Measurements from ENCODE around the gene NRG3. TPM values are rescaled to one million over a fixed set of nuclear protein-coding genes. Genes with fewer than 3 reads are reported as not detected.

Gene NRG3
- total RNA-seq, 6 experiments from 2014 or later = 0.34 to 0.99 (median 0.75) TPM

- H3K27ac ChIP-seq = no peak overlapping the region
- H3K36me3 ChIP-seq = no peaks in the 10 kb centered on the region
- ATAC-seq (peak; percentile 49 to 91 (median 64)), DNase-seq (peak in 1 of 3 donors; percentile 47)
- H3K4me3 ChIP-seq = no peak overlapping the region
- 6% methylated on average over 4 of the region's 4 CpGs for WGBS (ENCODE audit: insufficient coverage, low coverage, low lambda C conversion rate, missing lambda C conversion rate)
- intact Hi-C loops (cut with DNase I) = no loop called here
- H3K9me3 ChIP-seq = no peaks in the 10 kb centered on the region
- H3K27me3 ChIP-seq = no peaks in the 10 kb centered on the region
- TF ChIP-seq, protein P1, sequence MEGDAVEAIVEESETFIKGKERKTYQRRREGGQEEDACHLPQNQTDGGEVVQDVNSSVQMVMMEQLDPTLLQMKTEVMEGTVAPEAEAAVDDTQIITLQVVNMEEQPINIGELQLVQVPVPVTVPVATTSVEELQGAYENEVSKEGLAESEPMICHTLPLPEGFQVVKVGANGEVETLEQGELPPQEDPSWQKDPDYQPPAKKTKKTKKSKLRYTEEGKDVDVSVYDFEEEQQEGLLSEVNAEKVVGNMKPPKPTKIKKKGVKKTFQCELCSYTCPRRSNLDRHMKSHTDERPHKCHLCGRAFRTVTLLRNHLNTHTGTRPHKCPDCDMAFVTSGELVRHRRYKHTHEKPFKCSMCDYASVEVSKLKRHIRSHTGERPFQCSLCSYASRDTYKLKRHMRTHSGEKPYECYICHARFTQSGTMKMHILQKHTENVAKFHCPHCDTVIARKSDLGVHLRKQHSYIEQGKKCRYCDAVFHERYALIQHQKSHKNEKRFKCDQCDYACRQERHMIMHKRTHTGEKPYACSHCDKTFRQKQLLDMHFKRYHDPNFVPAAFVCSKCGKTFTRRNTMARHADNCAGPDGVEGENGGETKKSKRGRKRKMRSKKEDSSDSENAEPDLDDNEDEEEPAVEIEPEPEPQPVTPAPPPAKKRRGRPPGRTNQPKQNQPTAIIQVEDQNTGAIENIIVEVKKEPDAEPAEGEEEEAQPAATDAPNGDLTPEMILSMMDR (IDR thresholded peaks at IDR 0.05) = peak; percentile 39 to 58 (median 52)
- no peak for TF ChIP-seq POLR2A (IDR thresholded peaks at IDR 0.05)
- no peaks in the 10 kb centered on the region for H3K4me1 ChIP-seq
These were observed 502.6 kb downstream of the NRG3 start for GRCh38 chr10:82377608-82378007.

- DNase-seq = peak in 1 of 3 donors; percentile 21
- ATAC-seq = peak in 2 of 4 donors; percentile 51 to 90
- H3K9me3 ChIP-seq = no peaks in the 10 kb centered on the region
- H3K4me1 ChIP-seq = no peaks in the 10 kb centered on the region
- TF ChIP-seq POLR2A (IDR thresholded peaks at IDR 0.05) = no peak
- TF ChIP-seq, protein P1 (IDR thresholded peaks at IDR 0.05) = no peak
- intact Hi-C loops (cut with DNase I) = no loop called here
- H3K36me3 ChIP-seq = no peaks in the 10 kb centered on the region
- H3K4me3 ChIP-seq = no peak overlapping the region
- WGBS (ENCODE audit: insufficient coverage, low coverage, low lambda C conversion rate, missing lambda C conversion rate) = 0% methylated on average over 1 of the region's 2 CpGs
- H3K27me3 ChIP-seq = no peaks in the 10 kb centered on the region
- no peak overlapping the region for H3K27ac ChIP-seq
These were observed 503.2 kb downstream of the NRG3 start for GRCh38 chr10:82378146-82378545.

DNA sequence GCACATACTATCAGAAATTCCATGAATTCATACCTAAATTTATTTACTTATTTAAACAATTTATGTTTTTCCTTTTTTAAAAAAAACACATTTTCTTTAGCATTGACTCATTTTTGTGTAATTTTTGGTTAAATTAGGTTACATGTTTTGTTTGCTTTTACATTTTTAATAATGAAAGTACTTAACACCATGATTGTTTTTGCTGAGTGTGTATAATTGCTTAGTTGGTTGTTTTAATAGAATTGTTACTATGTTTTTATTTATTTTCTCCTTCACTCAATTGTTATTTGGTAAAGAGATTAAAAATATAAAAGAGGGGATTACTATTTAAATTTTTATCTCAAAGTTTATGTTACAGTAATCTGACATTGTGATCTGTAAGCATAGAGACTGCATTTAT, 508.4 kb downstream of the NRG3 start:
- no peak overlapping the region for H3K27ac ChIP-seq
- no peaks in the 10 kb centered on the region for H3K27me3 ChIP-seq
- intact Hi-C loops (cut with DNase I) = no loop called here
- DNase-seq (no peak), ATAC-seq (no peak)
- H3K9me3 ChIP-seq = no peaks in the 10 kb centered on the region
- no peak overlapping the region for H3K4me3 ChIP-seq
- H3K36me3 ChIP-seq = no peaks in the 10 kb centered on the region
- H3K4me1 ChIP-seq = no peaks in the 10 kb centered on the region
- TF ChIP-seq, protein P1 (IDR thresholded peaks at IDR 0.05) = no peak
- TF ChIP-seq POLR2A (IDR thresholded peaks at IDR 0.05) = no peak

DNA sequence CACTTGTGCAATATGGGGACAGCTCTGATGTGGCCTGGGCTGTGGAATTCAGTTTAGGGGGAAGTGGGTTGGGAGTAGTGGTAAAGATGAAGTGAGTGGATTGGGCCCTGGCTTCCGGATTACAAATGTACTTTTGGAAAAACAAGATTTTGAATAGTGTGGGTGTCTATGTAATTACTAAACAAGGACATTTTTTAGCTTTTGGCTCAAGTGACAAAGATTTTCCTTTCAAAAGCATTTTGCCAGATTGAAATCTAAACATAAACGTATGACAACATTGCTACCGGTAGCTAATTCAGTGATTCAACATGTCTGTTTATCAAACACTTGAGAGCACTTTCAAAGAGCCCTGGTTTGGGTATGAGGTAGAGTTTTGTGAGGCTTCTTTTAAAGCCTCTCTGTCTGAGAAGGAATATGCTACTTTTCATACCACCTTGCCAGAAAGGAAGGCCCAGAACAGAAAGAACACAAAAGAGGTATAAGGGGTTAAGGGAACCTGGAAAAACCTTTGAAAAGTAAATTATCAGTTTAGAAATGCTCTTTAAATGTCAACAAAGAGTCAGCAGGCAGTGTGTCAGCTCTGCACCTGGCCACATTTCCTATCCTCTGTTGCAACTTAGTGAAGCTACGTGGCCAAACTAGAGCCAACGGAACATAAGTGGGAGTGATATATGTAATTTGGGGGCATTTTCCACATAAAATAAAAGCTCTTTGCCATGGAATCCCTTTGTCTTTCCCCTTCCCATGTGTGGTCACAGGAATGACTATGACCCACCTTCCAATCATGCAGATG, 516.1 kb downstream of the NRG3 start:
- peak overlapping the region in 2 of 3 donors; percentile 39 to 58 for H3K27ac ChIP-seq
- peak; percentile 82 to 87 (median 84) for ATAC-seq
- 29% methylated on average over 3 of the region's 5 CpGs for WGBS (ENCODE audit: insufficient coverage, low coverage, low lambda C conversion rate, missing lambda C conversion rate)

More for the DNA sequence above, 516.1 kb downstream of the NRG3 start:
- Histone ChIP-seq H3K4me3 (no peak overlapping the region), H3K9me3 (no peaks in the 10 kb centered on the region), H3K36me3 (no peaks in the 10 kb centered on the region), H3K4me1 (no peaks in the 10 kb centered on the region), H3K27me3 (no peaks in the 10 kb centered on the region)
- intact Hi-C loops (cut with DNase I) = no loop called here
- TF ChIP-seq, protein P1 (IDR thresholded peaks at IDR 0.05) = no peak
- TF ChIP-seq POLR2A (IDR thresholded peaks at IDR 0.05) = no peak
- peak in 2 of 3 donors; percentile 33 to 64 for DNase-seq
